K562 (cell line): Measurements from ENCODE around the gene RAD51AP1.

ENCODE experiments used
- BCLAF1 ChIP-seq, 2 experiments: fragments of 450-650 bp in 1 of 2; IDR thresholded peaks; 2 replicates each; pipeline ENCODE4 v1.6.1; 2011 to 2017; ENCODE audit warnings: low read depth in 2 of 2, antibody characterized with exemption in 1 of 2, borderline replicate concordance in 1 of 2, low read length in 1 of 2, mild to moderate bottlenecking in 1 of 2, mixed read lengths in 1 of 2; ENCODE audit not compliant: control insufficient read depth in 1 of 2
- CBX1 ChIP-seq: sonication (generic); IDR thresholded peaks from 2 replicates; pipeline ENCODE4 v1.6.1; 2016; ENCODE audit warnings: antibody characterized with exemption, low read depth, mild to moderate bottlenecking
- CEBPB ChIP-seq: fragments of 450-650 bp; IDR thresholded peaks from 2 replicates; pipeline ENCODE4 v1.6.1; 2016; ENCODE audit warnings: missing genetic modification characterization, missing compliant biosample characterization
- CREM ChIP-seq: IDR thresholded peaks from 2 replicates; pipeline ENCODE4 v1.6.1; 2014; ENCODE audit warnings: antibody characterized with exemption, low read depth
- GABPA ChIP-seq: fragments of 200-800 bp; sonication (Bioruptor generic); conservative IDR thresholded peaks from 2 replicates; pipeline ENCODE4 v1.6.1; 2016; ENCODE audit warnings: low read depth, missing genetic modification characterization, missing compliant biosample characterization
- GTF2E2 ChIP-seq: fragments of 200-800 bp; sonication (Bioruptor generic); IDR thresholded peaks from 2 replicates; pipeline ENCODE4 v1.6.1; 2016; ENCODE audit warnings: missing genetic modification characterization, missing compliant biosample characterization
- HDAC6 ChIP-seq: IDR thresholded peaks from 2 replicates; pipeline ENCODE4 v1.6.1; 2012; ENCODE audit warnings: low read depth, mild to moderate bottlenecking, control low read depth, inconsistent platforms, low read length, moderate library complexity
- PATZ1 ChIP-seq: fragments of 250-450 bp; sonication (Bioruptor Pico); IDR thresholded peaks from 2 replicates; pipeline ENCODE4 v1.5.0; 2020; ENCODE audit warnings: mild to moderate bottlenecking, borderline replicate concordance
- SIRT6 ChIP-seq: IDR thresholded peaks from one replicate; pipeline ENCODE4 v1.6.1; 2012; ENCODE audit warnings: low read depth, mild to moderate bottlenecking, control low read depth, inconsistent platforms, low read length, moderate library complexity
- SP1 ChIP-seq: sonication (generic); formaldehyde crosslinking; IDR thresholded peaks from 2 replicates; pipeline ENCODE4 v1.8.1; 2022; ENCODE audit warnings: mild to moderate bottlenecking, missing genetic modification reagents
- ZBTB2 ChIP-seq: fragments of 450-650 bp; IDR thresholded peaks from 2 replicates; pipeline ENCODE4 v1.6.1; 2016; ENCODE audit warnings: antibody characterized with exemption
- ZBTB5 ChIP-seq: fragments of 450-650 bp; IDR thresholded peaks from 2 replicates; pipeline ENCODE4 v1.6.1; 2017; ENCODE audit warnings: antibody characterized with exemption
- ZNF253 ChIP-seq: fragments of 250-450 bp; sonication (Bioruptor Pico); conservative IDR thresholded peaks from 2 replicates; pipeline ENCODE4 v1.6.1; 2021; ENCODE audit warnings: mild to moderate bottlenecking

- no peak for TF ChIP-seq BCLAF1 (IDR thresholded peaks at IDR 0.05; ENCODE audit: borderline replicate concordance in 1 of 2, control insufficient read depth in 1 of 2, low read depth in 2 of 2, low read length in 1 of 2)
- no peak for TF ChIP-seq GTF2E2 (tag)
- TF ChIP-seq CREM = no peak
- no peak for TF ChIP-seq SP1 (CRISPR knock-in tag)
- no peak for TF ChIP-seq GABPA (tag)
- no peak for TF ChIP-seq ZBTB5
- TF ChIP-seq CBX1 = no peak
- TF ChIP-seq ZNF253 = no peak
- no peak for TF ChIP-seq PATZ1 (CRISPR knock-in tag)
- TF ChIP-seq SIRT6 = no peak
- TF ChIP-seq ZBTB2 = no peak
- TF ChIP-seq CEBPB = no peak
- TF ChIP-seq HDAC6 = no peak
Observed at GRCh38 chr12:4530160-4530559, 8.5 kb upstream of the RAD51AP1 start.
